ENCODE results near the gene ZNRF3.
"Not testable (repeated sequence)": the region's sequence is repeated elsewhere in the genome, so short reads cannot be mapped to it uniquely, and the experiment has no call there.

The ZNRF3 gene

GRCh38 chr22:28846994-28847393, 36.4 kb upstream of the ZNRF3 start:
- no peak for DNase-seq (ENCODE audit: low spot score)
- no peak overlapping the region for H3K27ac ChIP-seq
- TF ChIP-seq CTCF (IDR thresholded peaks at IDR 0.05): no peak
- no peak overlapping the region for H3K4me3 ChIP-seq

- no peak overlapping the region for H3K4me3 ChIP-seq
- DNase-seq (ENCODE audit: low spot score): no peak
- TF ChIP-seq CTCF (IDR thresholded peaks at IDR 0.05): peak; percentile 81
- H3K27ac ChIP-seq: no peak overlapping the region
Measured at GRCh38 chr22:28855355-28856094, 27.8 kb upstream of the ZNRF3 start.

- Histone ChIP-seq H3K27ac (no peak overlapping the region), H3K4me3 (no peak overlapping the region)
- DNase-seq (ENCODE audit: low spot score): no peak
- TF ChIP-seq CTCF (IDR thresholded peaks at IDR 0.05): no peak
Measured at GRCh38 chr22:28856095-28856455, 27.3 kb upstream of the ZNRF3 start.

GRCh38 chr22:28857288-28857687, 26.1 kb upstream of the ZNRF3 start:
- no peak for TF ChIP-seq CTCF (IDR thresholded peaks at IDR 0.05)
- H3K27ac ChIP-seq: no peak overlapping the region
- no peak overlapping the region for H3K4me3 ChIP-seq
- no peak for DNase-seq (ENCODE audit: low spot score)

- no peak for DNase-seq (ENCODE audit: low spot score)
- no peak overlapping the region for H3K4me3 ChIP-seq
- H3K27ac ChIP-seq: no peak overlapping the region
- no peak for TF ChIP-seq CTCF (IDR thresholded peaks at IDR 0.05)
Measured at GRCh38 chr22:28864878-28865596, 18.3 kb upstream of the ZNRF3 start.

GRCh38 chr22:28867191-28867590, 16.2 kb upstream of the ZNRF3 start:
- no peak overlapping the region for H3K27ac ChIP-seq
- no peak for TF ChIP-seq CTCF (IDR thresholded peaks at IDR 0.05)
- H3K4me3 ChIP-seq: no peak overlapping the region
- no peak for DNase-seq (ENCODE audit: low spot score)

- not testable (repeated sequence) for DNase-seq (ENCODE audit: low spot score); H3K27ac ChIP-seq; H3K4me3 ChIP-seq
Measured at GRCh38 chr22:28868389-28868788, 15.0 kb upstream of the ZNRF3 start.
